Natural killer cell (primary cell): ENCODE results near the gene SECTM1. TPM values are rescaled to one million over a fixed set of nuclear protein-coding genes. Genes with fewer than 3 reads are reported as not detected.

Experiments used
- ATAC-seq, 3 donors: fragments of 150-1000 bp in 2 of 3; fragments of 200-7000 bp in 1 of 3; cut with Tn5 transposase; 1 replicate in 1 of 3; 2 replicates in 2 of 3; pipeline ENCODE4 v1.10.0; 2021; ENCODE audit warnings: mild to moderate bottlenecking in 2 of 3, moderate library complexity in 2 of 3
- DNase-seq, 2 donors: peaks; one replicate each; pipeline versions ENCODE4 v3.0.0 to v3.0.0-alpha.2; 2013 to 2021; ENCODE audit warnings: mixed read lengths in 1 of 2
- H3K27ac ChIP-seq: one replicate; pipeline ENCODE4 v1.5.1; 2013; ENCODE audit warnings: mild to moderate bottlenecking, low read length
- H3K27me3 ChIP-seq: one replicate; pipeline ENCODE4 v1.6.1; 2013; ENCODE audit warnings: low read length; ENCODE audit not compliant: control insufficient read depth, insufficient read depth
- H3K36me3 ChIP-seq: one replicate; pipeline ENCODE4 v1.6.1; 2013; ENCODE audit warnings: low read length; ENCODE audit not compliant: control insufficient read depth, insufficient read depth
- H3K4me1 ChIP-seq: one replicate; pipeline ENCODE4 v1.6.1; 2013; ENCODE audit warnings: low read length; ENCODE audit not compliant: control insufficient read depth, insufficient read depth
- H3K4me3 ChIP-seq: one replicate; pipeline ENCODE4 v1.5.1; 2013; ENCODE audit warnings: low read length
- H3K9me3 ChIP-seq: one replicate; pipeline ENCODE4 v1.6.1; 2013; ENCODE audit warnings: low read length; ENCODE audit not compliant: control insufficient read depth, insufficient read depth
- H3K27ac Mint-ChIP-seq, 2 donors: one replicate each; pipeline ENCODE4 v1.8.0; 2022; ENCODE audit warnings: mild to moderate bottlenecking in 2 of 2, mixed read lengths in 2 of 2, moderate library complexity in 1 of 2
- H3K27me3 Mint-ChIP-seq, 2 donors: one replicate each; pipeline ENCODE4 v1.8.0; 2022; ENCODE audit warnings: low read depth in 2 of 2, mixed read lengths in 2 of 2
- H3K36me3 Mint-ChIP-seq: one replicate; pipeline ENCODE4 v1.8.0; 2022; ENCODE audit warnings: mixed read lengths
- H3K4me1 Mint-ChIP-seq, 2 donors: one replicate each; pipeline ENCODE4 v1.8.0; 2022; ENCODE audit warnings: mixed read lengths in 2 of 2
- H3K4me3 Mint-ChIP-seq: one replicate; pipeline ENCODE4 v1.8.0; 2022; ENCODE audit warnings: mild to moderate bottlenecking, moderate library complexity, mixed read lengths
- H3K9me3 Mint-ChIP-seq, 2 donors: one replicate each; pipeline ENCODE4 v1.8.0; 2022; ENCODE audit warnings: mixed read lengths in 2 of 2
- WGBS: methylation state at CpG from one replicate; pipeline ENCODE4 v1.1.7; 2013; ENCODE audit warnings: missing lambda C conversion rate; ENCODE audit not compliant: insufficient coverage; 5-methylcytosine and 5-hydroxymethylcytosine counted together
- intact Hi-C: fragments of 100-400 bp; cut with micrococcal nuclease; formaldehyde crosslinking; loops from one replicate; pipeline ENCODE4 v1.14.2; 2022
- total RNA-seq, 4 donors: library from RNA; stranded (reverse); fragments of 120-200 nt in 1 of 4; gene quantifications; one replicate each; pipeline versions ENCODE4 v1.2.3 to v1.2.4, GENCODE V29; 2013 to 2022
- TF ChIP-seq, protein P1 (sequence below): fragments of 200-600 bp; IDR thresholded peaks from one replicate; pipeline ENCODE4 v1.8.0; 2022; ENCODE audit warnings: antibody characterized with exemption

The SECTM1 gene
- total RNA-seq, 3 donors from 2014 or later (not counting 1 experiment from before 2014, with no cell fraction given), result 3.6 to 11.2 (median 6.3) TPM

DNA sequence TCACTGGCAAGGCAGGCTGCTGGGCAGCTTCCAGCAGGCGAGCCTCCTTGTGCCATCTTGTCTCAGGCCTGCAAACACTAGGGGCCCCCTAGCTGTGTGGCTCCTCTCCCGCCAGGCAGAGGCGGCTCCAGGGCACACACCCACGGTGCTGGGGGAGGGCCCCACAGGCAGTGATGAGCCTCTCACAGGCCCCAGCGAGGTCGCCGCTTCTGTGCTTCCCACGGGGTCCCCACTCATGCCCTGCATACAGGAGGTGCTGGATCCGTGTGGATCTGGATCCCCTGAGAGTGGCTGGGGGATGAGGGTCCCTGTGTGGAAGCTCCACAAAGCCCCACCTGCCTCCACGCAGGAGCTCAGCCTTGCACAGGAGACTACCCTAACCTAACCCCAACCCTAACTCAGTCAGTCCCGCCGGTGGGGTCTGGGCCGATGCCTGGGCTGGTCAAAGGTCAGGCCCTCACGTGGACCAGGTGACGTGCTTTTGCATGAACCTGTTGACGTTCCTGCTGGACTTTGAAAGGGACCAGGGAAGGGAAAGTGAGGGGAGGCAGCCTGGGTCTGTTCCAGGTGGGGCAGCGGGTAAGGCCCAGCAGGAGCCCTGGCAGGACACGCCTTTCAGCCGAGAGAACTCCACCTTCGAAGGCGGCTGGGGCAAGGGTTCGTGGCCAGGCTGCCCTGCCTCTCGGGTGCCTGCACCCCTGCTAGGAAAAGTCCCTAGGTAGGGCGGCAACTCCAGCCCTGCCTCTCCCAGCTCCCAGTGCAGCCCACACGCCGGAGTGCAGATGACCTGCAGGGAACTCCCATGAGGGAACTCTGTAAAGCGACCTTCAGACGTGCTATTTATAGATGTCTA lies 5.2 kb downstream of the SECTM1 start:
- Mint-ChIP-seq H3K4me1 (peaks cover 9 to 10% of the 10 kb centered on the region in 2 donors), H3K9me3 (no peaks in the 10 kb centered on the region), H3K4me3 (no peak overlapping the region), H3K36me3 (no peaks in the 10 kb centered on the region), H3K27me3 (peaks cover 0 to 4% of the 10 kb centered on the region in 2 donors), H3K27ac (no peak overlapping the region)
- intact Hi-C loops, result no loop called here
- no peaks in the 10 kb centered on the region for H3K27me3 ChIP-seq
- DNase-seq (no peak), ATAC-seq (no peak)
- 89% methylated on average over 27 of the region's 28 CpGs for WGBS
- H3K4me3 ChIP-seq, result no peak overlapping the region
- H3K36me3 ChIP-seq, result no peaks in the 10 kb centered on the region
- no peaks in the 10 kb centered on the region for H3K9me3 ChIP-seq
- peaks cover 14% of the 10 kb centered on the region for H3K4me1 ChIP-seq
- no peak overlapping the region for H3K27ac ChIP-seq
- TF ChIP-seq, protein P1, sequence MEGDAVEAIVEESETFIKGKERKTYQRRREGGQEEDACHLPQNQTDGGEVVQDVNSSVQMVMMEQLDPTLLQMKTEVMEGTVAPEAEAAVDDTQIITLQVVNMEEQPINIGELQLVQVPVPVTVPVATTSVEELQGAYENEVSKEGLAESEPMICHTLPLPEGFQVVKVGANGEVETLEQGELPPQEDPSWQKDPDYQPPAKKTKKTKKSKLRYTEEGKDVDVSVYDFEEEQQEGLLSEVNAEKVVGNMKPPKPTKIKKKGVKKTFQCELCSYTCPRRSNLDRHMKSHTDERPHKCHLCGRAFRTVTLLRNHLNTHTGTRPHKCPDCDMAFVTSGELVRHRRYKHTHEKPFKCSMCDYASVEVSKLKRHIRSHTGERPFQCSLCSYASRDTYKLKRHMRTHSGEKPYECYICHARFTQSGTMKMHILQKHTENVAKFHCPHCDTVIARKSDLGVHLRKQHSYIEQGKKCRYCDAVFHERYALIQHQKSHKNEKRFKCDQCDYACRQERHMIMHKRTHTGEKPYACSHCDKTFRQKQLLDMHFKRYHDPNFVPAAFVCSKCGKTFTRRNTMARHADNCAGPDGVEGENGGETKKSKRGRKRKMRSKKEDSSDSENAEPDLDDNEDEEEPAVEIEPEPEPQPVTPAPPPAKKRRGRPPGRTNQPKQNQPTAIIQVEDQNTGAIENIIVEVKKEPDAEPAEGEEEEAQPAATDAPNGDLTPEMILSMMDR, result no peak

DNA sequence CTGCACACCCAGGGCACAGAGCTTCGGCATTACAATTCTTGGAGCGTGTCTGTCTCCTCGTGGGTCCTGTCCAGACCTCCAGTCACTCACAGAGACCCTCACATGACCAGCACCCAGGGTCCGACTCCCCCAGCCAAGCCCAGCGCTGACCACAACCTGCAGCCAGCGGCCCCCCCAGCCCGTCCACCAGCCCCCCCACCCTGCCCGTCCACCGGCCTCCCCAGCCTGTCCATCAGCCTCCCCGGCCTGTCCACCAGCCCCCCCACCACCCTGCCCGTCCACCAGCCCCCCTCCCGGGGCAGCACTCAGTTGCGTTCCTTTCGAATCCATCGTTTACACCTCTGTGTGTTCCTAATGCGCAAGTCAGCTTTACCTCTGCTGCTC lies 5.8 kb downstream of the SECTM1 start:
- no peaks in the 10 kb centered on the region for H3K36me3 Mint-ChIP-seq
- intact Hi-C loops, result no loop called here
- Histone ChIP-seq H3K4me1 (peaks cover 8% of the 10 kb centered on the region), H3K27ac (no peak overlapping the region), H3K36me3 (no peaks in the 10 kb centered on the region), H3K9me3 (no peaks in the 10 kb centered on the region), H3K27me3 (no peaks in the 10 kb centered on the region), H3K4me3 (no peak overlapping the region)
- peaks cover 0 to under 1% of the 10 kb centered on the region in 2 donors for H3K27me3 Mint-ChIP-seq
- H3K9me3 Mint-ChIP-seq, result no peaks in the 10 kb centered on the region
- TF ChIP-seq, protein P1, result no peak
- WGBS, result 94% methylated on average over 16 of the region's 16 CpGs
- ATAC-seq, result no peak
- no peak overlapping the region for H3K4me3 Mint-ChIP-seq
- no peak overlapping the region for H3K27ac Mint-ChIP-seq
- no peak for DNase-seq
- peaks cover 6% of the 10 kb centered on the region in 2 donors for H3K4me1 Mint-ChIP-seq

DNA sequence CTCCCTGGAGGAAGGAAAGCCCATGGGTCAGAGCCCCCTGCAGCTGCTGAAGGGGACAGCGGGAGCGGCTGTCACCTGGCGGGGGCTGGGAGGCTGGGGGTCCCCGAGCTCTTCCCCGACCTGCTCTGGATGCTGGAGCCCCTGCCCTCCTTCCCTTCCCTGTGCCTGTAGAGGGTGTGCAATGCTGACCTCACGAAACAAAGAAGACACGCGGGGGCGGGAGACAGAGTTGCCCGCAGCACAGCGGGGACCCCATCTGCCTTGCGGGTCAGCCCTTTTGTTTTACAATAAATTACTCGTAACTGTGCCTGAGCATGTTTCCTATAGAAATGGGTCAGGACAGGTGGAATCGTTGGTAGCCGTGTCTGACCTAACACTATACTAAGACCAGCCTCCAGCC lies 6.3 kb downstream of the SECTM1 start:
- H3K9me3 Mint-ChIP-seq, result no peaks in the 10 kb centered on the region
- H3K27ac Mint-ChIP-seq, result no peak overlapping the region
- no peak overlapping the region for H3K27ac ChIP-seq
- no peaks in the 10 kb centered on the region for H3K27me3 ChIP-seq
- no peaks in the 10 kb centered on the region for H3K36me3 ChIP-seq
- DNase-seq (no peak), ATAC-seq (no peak)
- H3K4me3 ChIP-seq, result no peak overlapping the region
- no peak overlapping the region for H3K4me3 Mint-ChIP-seq
- TF ChIP-seq, protein P1, result no peak
- H3K27me3 Mint-ChIP-seq, result no peaks in the 10 kb centered on the region
- 90% methylated on average over 15 of the region's 15 CpGs for WGBS
- H3K4me1 Mint-ChIP-seq, result peaks cover under 1 to 1% of the 10 kb centered on the region in 2 donors
- H3K4me1 ChIP-seq, result peaks cover 3% of the 10 kb centered on the region
- H3K9me3 ChIP-seq, result no peaks in the 10 kb centered on the region
- intact Hi-C loops, result no loop called here
- no peaks in the 10 kb centered on the region for H3K36me3 Mint-ChIP-seq
